GM19468 (cell line): ENCODE measurements around the gene ZNF575.
"Not testable (repeated sequence)": the region's sequence is repeated elsewhere in the genome, so short reads cannot be mapped to it uniquely, and the experiment has no call there.

Experiments used
- ATAC-seq: cut with Tn5 transposase; IDR thresholded peaks from one replicate; pipeline ENCODE4 v1.9.1; 2021; ENCODE audit warnings: mild to moderate bottlenecking, moderate library complexity, moderate number of reproducible peaks; ENCODE audit not compliant: unreplicated experiment; ENCODE audit errors: extremely low read depth

The ZNF575 gene

DNA sequence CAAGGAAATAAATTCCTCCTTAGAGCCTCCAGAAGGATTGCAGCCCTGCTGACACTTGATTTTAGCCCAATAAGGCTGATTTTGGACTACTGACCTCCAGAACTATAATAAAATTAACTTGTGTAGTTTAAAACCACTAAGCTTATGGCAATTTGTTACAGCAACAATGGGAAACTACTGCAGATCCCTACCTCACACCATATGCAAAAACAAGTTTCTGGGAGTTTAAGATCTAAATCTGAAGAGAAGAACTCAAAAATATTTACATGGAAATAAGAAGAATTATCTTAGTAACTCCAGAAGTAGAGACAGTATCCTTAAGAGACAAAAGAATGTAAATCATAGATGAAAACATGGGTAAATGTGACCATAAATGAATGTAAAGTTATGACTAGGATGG is 5.9 kb downstream of the ZNF575 start:
- ATAC-seq, result no peak

DNA sequence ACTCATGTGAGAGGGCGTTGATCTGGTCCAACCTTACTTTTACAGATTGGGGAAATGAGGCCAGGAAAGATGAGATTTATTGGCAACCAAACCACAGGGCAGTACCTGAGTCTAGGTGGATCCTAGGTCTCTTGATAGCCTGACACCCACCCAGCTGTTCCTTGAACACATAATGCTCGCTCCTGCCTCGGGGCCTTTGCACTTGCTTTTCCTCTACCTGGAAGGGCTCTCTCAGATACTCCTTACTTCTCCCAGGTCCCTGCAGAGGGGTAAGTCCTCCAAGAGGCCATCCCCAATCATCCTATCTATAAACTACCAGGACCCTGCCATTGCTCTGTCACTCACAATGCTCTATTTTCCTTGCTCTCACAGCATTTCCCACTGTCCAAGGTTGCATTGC is 7.4 kb downstream of the ZNF575 start:
- no peak for ATAC-seq

DNA sequence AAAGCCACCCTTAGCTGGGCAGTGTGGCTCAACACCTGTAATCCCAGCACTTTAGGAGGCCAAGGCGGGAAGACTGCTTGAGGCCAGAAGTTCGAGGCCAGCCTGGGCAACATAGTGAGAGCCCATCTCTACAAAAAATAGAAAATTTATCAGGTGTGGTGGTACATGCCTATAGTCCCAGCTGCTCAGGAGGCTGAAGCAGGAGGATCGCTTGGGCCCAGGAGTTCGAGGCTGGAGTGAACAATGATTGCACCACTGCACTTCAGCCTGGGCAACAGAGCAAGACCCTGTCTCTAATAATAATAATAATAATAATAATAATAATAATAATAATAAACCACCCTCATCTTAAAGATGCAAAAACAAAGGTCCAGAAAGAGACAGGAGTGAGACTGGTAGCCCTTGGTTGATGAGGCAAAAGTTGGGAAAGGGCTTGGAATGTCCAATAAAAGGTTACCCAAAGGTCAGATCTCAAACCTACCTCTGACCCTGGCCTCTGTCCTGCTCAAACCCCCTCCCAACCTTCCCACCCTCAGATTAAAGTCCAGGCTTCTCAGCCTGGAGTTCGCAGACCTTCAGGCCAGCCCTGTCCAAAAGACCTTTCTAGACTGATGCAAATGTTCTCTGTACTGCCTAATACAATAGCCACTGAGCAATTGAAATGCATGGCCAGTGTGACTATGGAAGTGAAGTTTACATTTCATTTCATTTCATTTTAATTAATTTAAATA is 9.1 kb downstream of the ZNF575 start:
- ATAC-seq, result no peak

DNA sequence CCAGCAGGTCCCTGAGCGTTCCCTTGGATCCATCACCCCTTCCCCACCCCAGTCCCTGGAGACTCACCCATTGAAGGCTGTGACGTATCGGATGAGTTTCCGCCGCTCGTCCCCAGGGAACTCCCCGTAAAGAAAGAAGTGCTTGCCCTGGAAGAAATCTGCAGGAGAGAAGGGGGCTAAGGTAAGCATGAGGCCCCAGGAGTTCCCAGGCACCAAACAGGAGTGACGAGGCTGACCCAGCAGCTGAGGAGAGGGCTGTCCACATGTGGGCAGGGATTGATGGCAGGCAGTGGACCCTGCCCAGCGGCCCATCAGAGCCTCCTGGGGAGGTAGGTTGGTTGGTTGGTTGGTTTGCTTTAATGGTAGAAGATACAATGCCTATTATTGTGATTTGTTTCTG is 11.1 kb downstream of the ZNF575 start:
- no peak for ATAC-seq

DNA sequence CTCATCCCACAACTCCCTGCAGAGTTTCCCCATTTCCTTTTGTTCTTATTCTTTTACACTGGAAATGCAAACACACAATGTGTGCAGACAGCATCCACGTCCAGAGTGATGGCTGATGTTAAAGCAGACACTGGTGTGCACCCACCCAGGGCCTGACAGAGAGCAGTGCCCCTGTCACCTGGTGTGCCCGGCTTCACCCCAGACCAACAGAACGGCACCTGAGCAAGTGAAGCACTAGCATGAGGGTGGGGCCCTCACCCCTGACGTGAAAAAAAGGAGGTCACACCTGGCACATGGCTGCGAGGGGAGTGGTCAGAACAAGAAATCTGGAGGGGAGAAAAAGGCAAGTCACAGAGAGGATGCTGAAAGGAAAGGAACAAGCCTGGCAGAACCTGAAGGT is 12.3 kb downstream of the ZNF575 start:
- no peak for ATAC-seq

DNA sequence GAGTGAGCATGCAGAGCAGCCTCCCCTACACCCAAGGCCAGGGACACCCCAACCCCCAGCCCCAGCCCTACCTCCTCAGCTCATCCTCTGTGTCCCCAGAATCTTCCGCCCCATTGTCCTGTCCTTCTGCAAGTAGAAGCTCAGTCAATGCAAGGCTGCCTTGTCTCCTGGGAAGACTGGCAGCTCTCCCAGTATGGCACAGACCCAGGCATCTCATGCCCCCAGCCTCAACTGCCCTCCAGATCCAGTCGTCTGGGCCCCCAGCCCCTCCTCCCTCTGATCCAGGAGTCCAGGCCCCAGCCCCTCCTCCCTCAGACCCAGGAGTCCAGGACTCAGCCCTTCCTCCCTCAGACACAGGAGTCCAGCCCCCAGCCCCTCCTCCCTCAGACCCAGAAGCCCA is 13.0 kb downstream of the ZNF575 start:
- ATAC-seq, result no peak

DNA sequence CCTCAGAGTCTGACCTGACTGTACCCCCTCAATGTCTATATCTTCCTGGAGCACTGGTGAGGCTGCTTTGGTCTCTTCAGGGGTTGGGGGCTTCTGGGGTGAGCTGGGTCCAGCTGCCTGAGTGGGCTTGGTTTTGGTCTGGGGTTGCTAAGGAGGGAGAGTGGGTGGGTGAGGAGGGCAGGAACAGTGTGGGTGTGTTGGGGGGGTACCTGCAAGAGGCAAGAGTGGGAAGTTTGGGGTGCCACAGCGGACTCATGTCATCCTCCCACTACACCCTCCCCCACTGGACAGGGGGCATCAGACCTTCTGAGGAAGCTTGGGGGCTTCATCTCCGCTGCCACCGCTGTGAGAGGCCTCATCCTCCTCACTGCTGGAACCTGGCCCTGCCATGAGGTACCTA is 13.6 kb downstream of the ZNF575 start:
- no peak for ATAC-seq

DNA sequence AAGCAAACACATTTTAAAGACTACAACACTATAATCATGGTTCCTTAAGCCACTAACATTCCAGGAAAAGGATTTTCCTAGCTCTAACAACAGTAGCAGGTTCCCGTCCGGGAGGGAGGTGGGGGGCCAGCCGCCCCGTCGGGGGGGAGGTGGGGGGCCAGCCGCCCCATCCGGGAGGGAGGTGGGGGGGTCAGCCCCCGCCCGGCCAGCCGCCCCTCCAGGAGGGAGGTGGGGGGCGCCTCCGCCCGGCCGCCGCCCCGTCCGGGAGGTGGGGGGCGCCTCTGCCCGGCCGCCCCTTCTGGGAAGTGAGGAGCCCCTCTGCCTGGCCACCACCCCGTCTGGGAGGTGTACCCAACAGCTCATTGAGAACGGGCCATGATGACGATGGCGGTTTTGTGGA is 14.9 kb downstream of the ZNF575 start:
- ATAC-seq, result not testable (repeated sequence)

DNA sequence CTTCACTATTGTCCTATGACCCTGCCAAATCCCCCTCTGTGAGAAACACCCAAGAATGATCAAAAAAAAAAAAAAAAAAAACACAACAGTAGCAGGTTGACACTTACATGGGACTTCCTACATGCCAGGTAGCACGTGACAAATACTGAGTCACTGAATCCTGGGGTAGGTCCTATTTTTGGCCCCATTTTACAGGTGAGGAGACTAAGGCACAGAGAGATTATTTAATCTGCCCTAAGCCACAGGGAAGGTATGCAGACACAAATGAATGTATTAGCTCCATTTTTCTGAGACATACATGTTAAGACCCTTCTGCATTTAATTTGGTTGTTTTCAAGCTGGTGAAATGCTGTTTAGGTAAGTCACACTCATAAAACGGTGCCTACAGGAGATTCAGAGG is 15.7 kb downstream of the ZNF575 start:
- ATAC-seq, result no peak

DNA sequence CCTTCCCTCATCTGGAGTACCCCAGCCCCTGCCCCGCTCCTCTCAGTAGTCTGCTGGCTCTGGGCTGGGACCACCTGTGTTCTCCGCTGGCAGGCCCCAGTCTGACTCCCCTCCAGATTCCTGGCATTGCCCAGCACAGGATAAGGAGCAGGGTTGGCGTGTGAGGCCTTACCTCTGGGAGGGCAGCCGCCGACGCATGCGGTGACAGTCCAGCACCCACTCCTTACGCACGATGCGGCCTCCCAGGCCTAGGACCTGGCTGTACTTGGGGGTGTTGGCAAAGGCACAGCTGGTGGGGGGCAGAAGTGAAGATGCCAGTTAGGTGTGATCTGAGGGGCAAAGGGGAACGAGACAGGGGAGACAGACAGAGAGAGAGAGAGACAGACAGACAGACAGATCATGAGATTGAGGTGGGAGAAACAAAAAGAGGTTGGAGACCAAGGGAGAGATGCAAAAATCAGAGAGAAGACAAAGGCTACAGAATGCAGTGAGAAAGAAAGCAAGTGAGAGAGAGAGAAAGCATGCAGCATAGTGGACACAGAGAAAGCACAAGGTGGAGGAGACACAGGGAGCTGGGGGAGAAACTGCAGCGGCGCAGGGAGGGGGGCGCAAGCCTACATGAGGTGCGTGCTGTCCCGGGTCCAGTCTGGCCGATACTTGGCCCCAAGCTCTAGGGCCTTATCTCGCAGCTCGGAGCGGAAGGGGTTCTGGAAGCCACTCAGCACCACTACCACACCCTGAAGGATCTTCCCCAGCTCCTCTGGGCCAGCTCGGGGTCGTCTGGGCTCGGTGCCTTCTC is 18.6 kb downstream of the ZNF575 start:
- ATAC-seq, result no peak

DNA sequence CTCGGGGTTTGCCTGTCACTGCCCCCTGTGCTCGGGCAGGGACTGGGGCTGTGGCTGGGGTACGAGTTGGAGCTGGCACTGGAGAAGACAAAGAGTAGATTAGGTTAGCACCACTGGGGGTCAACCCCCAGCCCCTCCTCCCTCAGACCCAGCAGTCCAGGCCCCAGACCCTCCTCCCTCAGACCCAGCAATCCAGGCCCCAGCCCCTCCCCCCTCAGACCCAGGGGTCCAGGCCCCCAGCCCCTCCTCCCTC is 19.1 kb downstream of the ZNF575 start:
- ATAC-seq, result no peak

DNA sequence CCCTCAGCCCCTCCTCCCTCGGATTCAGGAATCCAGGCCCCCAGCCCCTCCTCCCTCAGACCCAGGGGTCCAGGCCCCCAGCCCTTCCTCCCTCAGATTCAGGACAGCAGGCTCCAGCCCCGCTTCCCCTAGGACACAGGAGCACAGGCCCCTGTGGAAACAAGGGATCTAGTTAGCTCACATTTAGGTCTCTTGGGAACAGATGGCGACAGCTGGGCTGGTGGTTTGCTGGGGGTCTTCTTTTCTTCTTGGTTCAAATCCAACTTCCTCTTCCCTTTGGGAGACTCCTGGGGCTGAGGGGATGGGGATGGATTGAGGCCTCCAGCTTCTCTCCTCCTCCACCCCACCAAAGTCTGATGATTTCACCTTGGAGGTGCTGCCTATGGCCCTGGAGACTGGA is 19.6 kb downstream of the ZNF575 start:
- ATAC-seq, result no peak

DNA sequence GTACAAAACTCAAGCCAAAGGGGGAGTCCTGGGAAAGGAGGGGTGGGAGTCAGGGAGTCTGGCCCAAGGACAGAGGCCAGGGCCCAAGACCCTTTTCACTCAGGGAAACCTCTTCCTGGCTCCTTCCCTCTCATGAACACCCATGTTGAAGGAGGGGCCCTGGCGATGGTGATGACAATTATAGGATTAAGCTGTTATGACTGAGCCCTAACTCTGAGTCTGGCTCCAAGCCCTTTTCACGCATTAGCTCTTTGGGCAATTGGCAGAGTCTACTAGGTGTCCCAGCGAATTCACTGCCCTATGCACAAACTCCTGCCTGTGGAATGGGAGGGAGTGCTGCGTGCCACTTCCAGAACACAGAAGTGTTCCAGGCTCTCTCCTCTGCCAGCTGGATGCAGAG is 20.7 kb downstream of the ZNF575 start:
- no peak for ATAC-seq

DNA sequence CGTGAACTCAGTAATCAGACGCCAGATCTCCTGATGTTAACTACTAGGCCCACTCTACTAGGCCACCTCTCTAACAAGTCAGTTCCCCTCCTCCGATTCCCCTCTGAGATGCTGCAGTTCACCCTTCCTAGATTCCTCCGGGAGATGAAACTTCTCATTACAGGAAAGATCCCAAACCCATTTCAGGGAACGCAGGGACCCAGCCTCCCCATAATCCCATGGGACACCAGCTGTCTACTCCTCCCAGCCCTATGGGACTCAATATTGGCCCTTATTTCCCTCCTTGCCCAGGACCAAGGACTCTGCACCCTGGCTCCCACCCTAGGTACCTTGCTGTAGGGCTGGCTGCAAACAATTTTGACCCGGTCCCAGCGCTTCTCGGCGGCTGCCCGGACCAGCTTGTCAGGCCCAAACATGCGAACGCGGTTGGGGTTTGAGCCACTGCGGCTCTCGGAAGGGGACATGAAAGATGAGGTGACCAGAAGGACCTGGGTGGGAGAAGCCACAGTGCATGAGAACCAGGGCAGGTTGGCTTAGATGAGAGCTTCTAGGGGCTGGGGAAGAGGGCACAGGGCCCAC is 21.4 kb downstream of the ZNF575 start:
- ATAC-seq, result no peak

DNA sequence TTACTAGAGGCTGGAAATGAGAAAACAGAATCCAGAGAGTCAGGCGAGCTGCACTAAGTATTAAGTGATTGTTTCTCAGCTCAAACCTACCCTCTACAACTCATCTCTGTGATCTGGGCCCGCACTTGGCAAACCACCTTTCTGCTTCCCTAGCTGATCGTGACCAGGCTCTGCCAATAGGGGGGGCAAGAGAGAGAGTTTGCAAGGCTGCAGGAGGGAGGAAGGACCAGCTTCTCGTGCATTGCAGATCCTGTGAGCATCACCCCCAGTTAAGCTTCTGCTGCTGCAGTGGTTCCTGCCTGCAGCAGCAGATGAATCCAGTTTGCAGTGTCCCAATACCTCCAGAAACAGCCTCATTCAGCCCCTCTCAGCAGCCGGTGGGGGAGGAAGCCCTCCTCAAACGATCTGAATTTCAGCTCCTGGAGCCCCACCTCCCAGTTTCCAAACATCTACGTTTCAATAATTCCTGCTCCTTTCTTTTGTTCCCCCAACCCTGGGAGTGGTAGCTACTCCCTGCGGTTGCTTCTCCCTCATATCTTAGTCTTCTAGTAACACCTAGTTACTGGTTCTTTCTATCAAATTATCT is 22.3 kb downstream of the ZNF575 start:
- no peak for ATAC-seq

DNA sequence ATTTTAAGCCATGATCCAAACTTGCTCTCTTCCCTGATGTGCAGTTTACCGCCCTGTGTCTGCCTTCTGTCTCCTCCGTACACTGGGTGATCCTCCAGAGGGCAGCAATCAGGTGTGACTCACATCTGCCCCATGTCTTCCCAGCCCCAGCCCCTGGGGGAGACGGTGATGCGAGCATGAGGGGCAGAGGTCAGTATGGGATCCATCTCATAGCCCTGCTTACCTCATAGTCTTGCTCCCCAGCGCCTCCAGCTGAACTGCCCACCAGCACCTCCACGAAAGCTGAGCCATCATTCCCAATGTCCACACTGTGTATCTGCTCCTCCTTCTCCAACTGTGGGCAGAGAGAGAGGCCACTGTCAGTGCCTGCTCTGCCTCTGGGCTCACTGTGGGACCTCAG is 27.7 kb downstream of the ZNF575 start:
- no peak for ATAC-seq

DNA sequence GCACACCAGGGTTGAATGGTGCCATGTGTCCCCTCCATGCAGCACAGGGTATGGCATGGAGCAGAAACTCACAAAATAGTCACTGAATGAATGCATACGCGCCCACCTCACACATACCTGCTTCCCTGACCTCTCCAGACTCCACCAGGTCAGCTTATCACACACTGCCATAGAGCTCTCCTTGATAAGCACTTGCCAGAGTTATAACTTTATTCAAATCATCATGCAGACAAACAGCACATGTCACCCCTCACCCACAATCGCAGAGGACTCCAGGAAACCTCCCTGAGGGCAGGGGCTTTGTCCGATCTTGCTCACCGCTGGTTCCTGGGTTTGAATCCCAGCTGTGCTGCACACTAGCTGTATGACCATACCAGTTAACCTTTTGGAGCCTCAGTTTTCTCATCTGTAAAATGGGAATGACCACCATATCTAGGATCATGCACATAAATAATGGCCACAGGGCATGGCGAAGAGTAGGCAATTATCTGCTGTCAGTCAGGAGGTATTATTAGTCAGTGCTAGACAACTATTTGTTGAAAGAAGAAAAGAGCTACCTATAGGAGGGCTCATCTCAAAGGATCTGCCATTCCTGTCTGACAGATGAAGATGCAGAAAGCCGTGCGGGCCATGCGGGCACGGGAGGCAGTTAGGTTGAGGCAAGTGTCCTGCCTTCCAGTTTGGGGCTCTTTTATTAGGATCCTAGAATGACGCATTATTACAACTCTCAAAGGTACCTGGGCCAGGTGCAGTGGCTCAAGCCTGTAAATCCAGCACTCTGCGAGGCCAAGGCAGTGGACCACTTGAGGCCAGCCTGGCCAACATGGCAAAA is 28.4 kb downstream of the ZNF575 start:
- ATAC-seq, result no peak

DNA sequence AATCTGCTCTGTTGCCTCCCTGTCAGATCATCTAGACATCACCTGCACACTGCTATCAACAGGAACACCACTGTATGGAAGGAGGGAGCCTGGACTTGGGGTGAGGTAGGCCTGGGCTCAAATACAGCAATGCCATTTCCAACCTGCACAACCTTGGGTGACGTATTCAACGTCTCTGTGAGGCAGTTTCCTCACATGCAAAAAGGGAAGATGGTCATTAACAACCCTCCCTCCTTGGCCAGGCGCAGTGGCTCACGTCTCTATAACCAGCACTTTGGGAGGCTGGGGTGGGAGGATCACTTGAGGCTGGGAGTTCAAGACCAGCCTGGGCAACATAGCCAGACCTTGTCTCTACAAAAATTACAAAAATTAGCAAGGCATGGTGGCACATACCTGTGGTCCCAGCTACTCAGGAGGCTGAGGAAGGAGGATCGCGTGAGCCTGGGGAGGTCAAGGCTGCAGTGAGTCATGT is 29.3 kb downstream of the ZNF575 start:
- ATAC-seq, result no peak

DNA sequence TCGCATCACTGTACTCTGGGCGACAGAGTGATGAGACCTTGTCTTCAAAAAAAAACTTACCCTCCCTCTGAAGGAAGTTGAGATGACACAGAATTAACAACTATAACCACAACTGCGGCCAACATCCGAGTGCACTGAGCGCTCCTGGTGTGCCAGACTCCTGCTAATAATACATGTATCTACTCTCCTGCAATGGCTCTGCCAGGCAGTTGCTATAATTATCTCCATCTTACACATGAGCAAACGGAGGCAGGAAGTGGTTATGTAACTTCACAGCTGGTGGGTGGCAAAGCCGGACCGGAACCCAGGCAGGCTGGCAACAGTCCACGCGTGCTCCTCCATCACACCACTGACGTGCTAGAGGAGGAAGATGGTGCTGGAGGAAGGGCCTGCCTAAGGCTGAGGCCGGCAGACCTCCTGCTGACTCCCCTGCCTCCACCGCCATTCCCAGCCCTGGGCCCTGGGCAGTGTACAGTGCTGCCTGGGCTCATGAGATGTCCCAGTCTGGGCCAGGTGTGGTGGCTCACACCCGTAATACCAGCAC is 29.8 kb downstream of the ZNF575 start:
- ATAC-seq, result peak; percentile 80

DNA sequence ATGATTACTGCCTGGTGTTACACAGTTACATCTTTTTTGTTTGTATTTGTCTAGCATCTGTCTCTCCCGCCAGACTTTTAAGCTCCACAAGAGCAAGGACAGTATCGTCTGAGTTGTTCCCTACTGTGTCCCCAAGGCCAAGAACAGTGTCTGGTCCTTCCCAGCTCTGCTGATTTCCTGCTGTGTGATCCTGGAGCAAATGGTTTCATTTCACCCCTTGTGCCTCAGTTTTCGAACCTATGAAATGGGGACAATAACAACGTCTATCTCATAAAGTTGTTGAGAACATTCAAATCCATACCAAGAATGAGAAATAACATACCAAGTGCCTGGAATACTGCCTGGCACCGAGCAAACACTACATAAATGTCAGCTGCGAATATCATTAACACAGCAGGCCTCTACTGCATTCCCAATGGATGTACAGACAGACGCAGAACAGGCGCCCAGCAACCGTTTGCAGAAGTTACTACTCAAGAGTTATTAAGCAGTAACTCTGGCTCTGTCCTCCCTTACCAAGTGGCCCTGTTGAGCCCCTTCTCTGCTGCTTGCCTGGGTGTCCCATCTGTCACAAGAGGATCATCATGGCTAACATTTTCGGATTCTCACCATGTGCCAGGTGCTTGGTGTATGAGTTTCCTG is 30.9 kb downstream of the ZNF575 start:
- no peak for ATAC-seq
